Activated CD4-positive, alpha-beta memory T cell treated with anti-CD3 and anti-CD28 coated beads, Interleukin-2, amount 10 ng/mL, durations not matched to agents 7 days and 5 days (primary cell): ENCODE measurements around the gene PPFIBP2. TPM values are rescaled to one million over a fixed set of nuclear protein-coding genes. Genes with fewer than 3 reads are reported as not detected.

ENCODE experiments used
- CTCF ChIA-PET: fragments of 350-600 bp; sonication (Branson Sonifier 250); formaldehyde crosslinking; loops from one replicate; lab custom pipeline; 2021; ENCODE audit warnings: antibody characterized with exemption, inconsistent platforms; lab: Charles Lee
- POLR2A ChIA-PET: fragments of 350-600 bp; sonication (Branson Sonifier 250); formaldehyde crosslinking; loops from one replicate; lab custom pipeline; 2021; ENCODE audit warnings: antibody characterized with exemption; lab: Charles Lee
- DNase-seq: peaks from one replicate; pipeline ENCODE4 v3.0.0-alpha.2; 2020
- H3K27ac Mint-ChIP-seq: one replicate; pipeline ENCODE4 v1.8.0; 2021; ENCODE audit warnings: mild to moderate bottlenecking, mixed read lengths
- H3K27me3 Mint-ChIP-seq: one replicate; pipeline ENCODE4 v1.8.0; 2021; ENCODE audit warnings: mixed read lengths
- H3K36me3 Mint-ChIP-seq: one replicate; pipeline ENCODE4 v1.8.0; 2021; ENCODE audit warnings: low read depth, mixed read lengths
- H3K4me1 Mint-ChIP-seq: one replicate; pipeline ENCODE4 v1.8.0; 2021; ENCODE audit warnings: mixed read lengths
- H3K4me3 Mint-ChIP-seq: one replicate; pipeline ENCODE4 v1.8.0; 2021; ENCODE audit warnings: mild to moderate bottlenecking, mixed read lengths
- H3K9me3 Mint-ChIP-seq: one replicate; pipeline ENCODE4 v1.8.0; 2021; ENCODE audit warnings: mixed read lengths
- total RNA-seq, 2 experiments: library from RNA; stranded (reverse); gene quantifications; one replicate each; pipeline ENCODE4 v1.2.3, GENCODE V29; 2021

The PPFIBP2 gene
- total RNA-seq, 2 experiments from 2014 or later: 21.9 to 24.7 TPM

GRCh38 chr11:7547687-7548086 lies 33.9 kb downstream of the PPFIBP2 start:
- Mint-ChIP-seq H3K27me3 (no peaks in the 10 kb centered on the region), H3K36me3 (peaks cover 3% of the 10 kb centered on the region), H3K4me3 (no peak overlapping the region), H3K27ac (no peak overlapping the region), H3K9me3 (no peaks in the 10 kb centered on the region), H3K4me1 (peaks cover 12% of the 10 kb centered on the region)
- no peak for DNase-seq
- ChIA-PET CTCF (interaction anchor here (1.3 to 3.6 kb wide), 4 partner anchors 8 to 110 kb away, joined by 3 to 27 read pairs (median 10); partner anchors contain the start of gene PPFIBP2), POLR2A (interaction anchor here (0.8 kb wide), 1 partner anchor 9 kb away, joined by 3 read pairs; no protein-coding TSS in a partner anchor)

DNA sequence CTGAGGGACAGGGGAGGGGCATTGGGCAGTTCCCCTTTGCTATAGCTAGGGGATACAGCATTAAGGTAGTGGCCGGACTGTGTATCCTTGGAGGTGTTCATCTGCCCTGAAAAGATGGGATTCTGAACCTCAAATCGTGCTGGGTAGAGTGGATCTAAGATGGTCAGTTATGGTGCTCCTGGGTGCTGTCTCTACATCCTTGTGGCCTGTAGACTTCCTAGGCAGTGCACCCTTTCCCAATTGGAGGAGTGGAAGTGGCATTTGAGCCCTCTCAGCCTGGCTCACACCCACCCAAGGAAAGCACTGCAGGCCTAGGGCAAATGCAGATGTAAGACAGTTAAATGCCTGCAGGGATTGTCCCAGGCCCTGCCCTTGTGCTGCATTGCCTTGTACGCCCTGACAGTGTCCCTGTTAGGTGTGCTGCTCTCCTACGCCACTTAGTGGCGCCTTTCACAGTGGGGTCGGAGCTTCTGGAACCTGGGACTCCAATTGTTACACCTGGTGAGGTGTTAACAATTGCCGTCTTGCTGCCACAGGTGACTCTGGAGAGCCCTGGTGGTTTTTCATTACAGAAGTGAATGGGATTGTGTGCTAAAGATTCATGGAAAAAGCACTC lies 35.0 kb downstream of the PPFIBP2 start:
- Mint-ChIP-seq H3K4me1 (peaks cover 5% of the 10 kb centered on the region), H3K9me3 (no peaks in the 10 kb centered on the region), H3K4me3 (no peak overlapping the region), H3K27me3 (no peaks in the 10 kb centered on the region), H3K27ac (no peak overlapping the region), H3K36me3 (peaks cover 3% of the 10 kb centered on the region)
- peak; percentile 49 for DNase-seq
- ChIA-PET CTCF (interaction anchor here (1.3 to 3.6 kb wide), 5 partner anchors 10 to 109 kb away, joined by 3 to 27 read pairs (median 7); partner anchors contain the start of gene PPFIBP2), POLR2A (interaction anchor here (0.8 kb wide), 1 partner anchor 10 kb away, joined by 3 read pairs; no protein-coding TSS in a partner anchor)

DNA sequence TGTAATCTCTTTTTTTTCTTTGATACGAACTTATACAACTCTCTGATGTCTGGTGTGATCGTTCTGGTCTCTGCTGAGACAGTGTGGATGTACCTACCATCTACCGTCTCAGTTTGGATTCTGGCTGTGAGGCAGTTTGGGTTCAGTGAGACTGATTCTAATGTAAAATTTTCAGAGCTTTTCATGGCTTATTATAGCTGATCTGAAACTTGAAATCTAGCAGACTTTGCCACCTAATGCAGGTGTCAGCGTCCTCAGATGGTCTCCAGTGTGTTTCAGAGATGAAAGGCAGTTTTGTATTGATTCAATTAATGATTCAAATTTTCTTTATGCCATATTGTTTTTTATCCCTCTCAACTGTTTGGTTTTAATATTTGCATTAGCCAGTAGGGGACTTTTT lies 35.9 kb downstream of the PPFIBP2 start:
- H3K27ac Mint-ChIP-seq: no peak overlapping the region
- peaks cover 4% of the 10 kb centered on the region for H3K4me1 Mint-ChIP-seq
- no peaks in the 10 kb centered on the region for H3K27me3 Mint-ChIP-seq
- H3K9me3 Mint-ChIP-seq: no peaks in the 10 kb centered on the region
- no peak for DNase-seq
- ChIA-PET POLR2A (no interaction called here), CTCF (interaction anchor here (1.3 to 3.6 kb wide), 4 partner anchors 21 to 116 kb away, joined by 4 to 27 read pairs (median 9); partner anchors contain the start of gene PPFIBP2)
- H3K4me3 Mint-ChIP-seq: no peak overlapping the region
- peaks cover 3% of the 10 kb centered on the region for H3K36me3 Mint-ChIP-seq

DNA sequence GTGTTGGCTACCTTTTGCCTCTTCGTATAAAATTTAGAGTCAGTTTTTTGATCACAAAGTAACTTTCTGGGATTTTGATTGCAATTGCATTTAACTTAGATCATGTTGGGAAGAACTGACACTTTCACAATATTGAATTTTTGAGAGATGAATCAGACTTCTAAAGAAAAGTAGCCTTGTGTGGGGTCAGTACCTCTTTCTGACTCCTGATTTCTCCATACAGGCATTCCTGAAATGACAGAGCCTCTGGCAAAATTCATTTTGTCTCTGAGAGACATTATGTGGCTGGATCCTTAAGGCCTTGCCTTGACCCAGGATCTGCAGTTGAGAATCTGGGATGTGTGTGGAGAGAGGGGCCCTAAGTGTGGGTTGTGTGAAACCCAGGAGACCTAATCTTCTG lies 37.8 kb downstream of the PPFIBP2 start:
- Mint-ChIP-seq H3K27me3 (no peaks in the 10 kb centered on the region), H3K9me3 (no peaks in the 10 kb centered on the region), H3K36me3 (peaks cover 3% of the 10 kb centered on the region), H3K4me3 (no peak overlapping the region), H3K27ac (no peak overlapping the region), H3K4me1 (peaks cover 3% of the 10 kb centered on the region)
- DNase-seq: no peak
- POLR2A ChIA-PET: no interaction called here
- CTCF ChIA-PET: interaction anchor here (1.1 kb wide), 1 partner anchor 39 kb away, joined by 4 read pairs; no protein-coding TSS in a partner anchor

GRCh38 chr11:7552666-7553065 lies 38.9 kb downstream of the PPFIBP2 start:
- Mint-ChIP-seq H3K36me3 (peaks cover 3% of the 10 kb centered on the region), H3K27me3 (no peaks in the 10 kb centered on the region), H3K9me3 (no peaks in the 10 kb centered on the region), H3K4me1 (peaks cover 3% of the 10 kb centered on the region), H3K4me3 (no peak overlapping the region), H3K27ac (no peak overlapping the region)
- POLR2A ChIA-PET: no interaction called here
- CTCF ChIA-PET: interaction anchor here (1.1 kb wide), 1 partner anchor 40 kb away, joined by 4 read pairs; no protein-coding TSS in a partner anchor
- DNase-seq: no peak

DNA sequence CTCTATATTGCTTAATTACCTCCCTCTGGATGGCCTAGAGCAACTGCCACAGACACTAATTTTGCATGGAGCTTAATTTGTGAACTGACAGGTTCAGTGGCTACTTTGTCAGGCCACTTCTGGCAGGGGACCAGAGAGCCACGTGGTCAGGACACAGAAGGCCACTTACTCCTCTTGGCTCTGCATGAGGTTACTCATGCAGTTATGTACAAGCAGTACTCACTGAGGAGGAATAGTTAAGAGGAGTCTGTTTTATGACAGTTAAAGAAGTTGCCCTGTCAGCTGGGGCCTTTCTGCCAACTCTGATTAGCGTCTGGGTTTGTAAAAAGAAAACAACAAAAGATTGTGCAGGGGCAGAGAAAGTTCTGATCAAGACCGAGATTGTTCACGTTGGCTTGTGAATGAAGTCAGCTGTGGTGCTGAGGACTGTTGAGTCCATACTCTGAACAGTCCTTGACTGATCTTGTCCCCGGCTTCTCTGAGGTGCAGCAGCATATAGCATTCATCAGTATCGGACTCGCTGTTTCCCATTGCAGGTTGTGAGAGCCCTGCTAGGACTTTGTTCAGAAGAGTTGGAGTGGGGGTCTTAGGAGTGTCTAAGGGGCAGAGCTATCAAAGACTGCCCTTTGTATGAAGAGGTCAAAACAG lies 41.4 kb downstream of the PPFIBP2 start:
- Mint-ChIP-seq H3K4me1 (no peaks in the 10 kb centered on the region), H3K4me3 (no peak overlapping the region), H3K27ac (no peak overlapping the region), H3K9me3 (no peaks in the 10 kb centered on the region), H3K27me3 (no peaks in the 10 kb centered on the region), H3K36me3 (no peaks in the 10 kb centered on the region)
- no peak for DNase-seq
- ChIA-PET CTCF (no interaction called here), POLR2A (no interaction called here)

DNA sequence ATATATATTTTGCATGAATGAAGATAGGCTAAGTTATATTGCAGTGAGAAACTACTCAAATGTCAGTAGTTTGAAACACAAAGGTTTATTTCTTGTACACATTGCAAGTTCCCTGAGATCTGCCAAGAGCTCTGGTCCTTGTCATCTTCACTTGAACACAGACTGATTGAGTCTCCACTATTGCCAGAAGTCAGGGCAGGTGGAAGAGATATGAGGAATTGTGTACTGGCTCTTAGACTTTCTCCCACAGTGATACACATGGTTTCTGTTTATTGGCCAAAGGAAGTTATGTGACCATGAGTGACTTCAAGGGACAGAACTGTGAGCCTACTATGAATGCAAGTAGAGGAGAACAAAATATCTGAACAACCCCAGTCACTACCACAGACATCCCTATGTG lies 44.2 kb downstream of the PPFIBP2 start:
- ChIA-PET POLR2A (no interaction called here), CTCF (no interaction called here)
- Mint-ChIP-seq H3K4me1 (no peaks in the 10 kb centered on the region), H3K9me3 (no peaks in the 10 kb centered on the region), H3K4me3 (no peak overlapping the region), H3K36me3 (no peaks in the 10 kb centered on the region), H3K27ac (no peak overlapping the region), H3K27me3 (no peaks in the 10 kb centered on the region)
- DNase-seq: no peak

GRCh38 chr11:7559398-7560283 lies 45.8 kb downstream of the PPFIBP2 start:
- POLR2A ChIA-PET: no interaction called here
- Mint-ChIP-seq H3K4me3 (no peak overlapping the region), H3K27me3 (no peaks in the 10 kb centered on the region), H3K36me3 (no peaks in the 10 kb centered on the region), H3K9me3 (no peaks in the 10 kb centered on the region), H3K4me1 (no peaks in the 10 kb centered on the region), H3K27ac (no peak overlapping the region)
- CTCF ChIA-PET: interaction anchor here (1.1 to 1.3 kb wide), 2 partner anchors 11 to 47 kb away, joined by 3 to 6 read pairs; no protein-coding TSS in a partner anchor
- no peak for DNase-seq

GRCh38 chr11:7561562-7561961 lies 47.8 kb downstream of the PPFIBP2 start:
- H3K36me3 Mint-ChIP-seq: no peaks in the 10 kb centered on the region
- no peak overlapping the region for H3K4me3 Mint-ChIP-seq
- H3K27ac Mint-ChIP-seq: no peak overlapping the region
- no peaks in the 10 kb centered on the region for H3K9me3 Mint-ChIP-seq
- ChIA-PET POLR2A (no interaction called here), CTCF (interaction anchor here (0.6 to 1.0 kb wide), 2 partner anchors 10 to 133 kb away, joined by 3 to 4 read pairs; no protein-coding TSS in a partner anchor)
- no peaks in the 10 kb centered on the region for H3K27me3 Mint-ChIP-seq
- no peak for DNase-seq
- no peaks in the 10 kb centered on the region for H3K4me1 Mint-ChIP-seq

- ChIA-PET POLR2A (no interaction called here), CTCF (no interaction called here)
- Mint-ChIP-seq H3K27me3 (no peaks in the 10 kb centered on the region), H3K9me3 (no peaks in the 10 kb centered on the region), H3K36me3 (peaks cover 10% of the 10 kb centered on the region), H3K27ac (no peak overlapping the region), H3K4me1 (no peaks in the 10 kb centered on the region), H3K4me3 (no peak overlapping the region)
- DNase-seq: no peak
Observed at GRCh38 chr11:7563281-7563680, 49.5 kb downstream of the PPFIBP2 start.

GRCh38 chr11:7564803-7565202 lies 51.0 kb downstream of the PPFIBP2 start:
- Mint-ChIP-seq H3K27me3 (no peaks in the 10 kb centered on the region), H3K27ac (no peak overlapping the region), H3K9me3 (no peaks in the 10 kb centered on the region), H3K4me3 (no peak overlapping the region), H3K4me1 (no peaks in the 10 kb centered on the region), H3K36me3 (peaks cover 10% of the 10 kb centered on the region)
- POLR2A ChIA-PET: no interaction called here
- no peak for DNase-seq
- CTCF ChIA-PET: interaction anchor here (0.6 to 1.4 kb wide), 2 partner anchors 123 to 1064 kb away, joined by 3 read pairs; no protein-coding TSS in a partner anchor

DNA sequence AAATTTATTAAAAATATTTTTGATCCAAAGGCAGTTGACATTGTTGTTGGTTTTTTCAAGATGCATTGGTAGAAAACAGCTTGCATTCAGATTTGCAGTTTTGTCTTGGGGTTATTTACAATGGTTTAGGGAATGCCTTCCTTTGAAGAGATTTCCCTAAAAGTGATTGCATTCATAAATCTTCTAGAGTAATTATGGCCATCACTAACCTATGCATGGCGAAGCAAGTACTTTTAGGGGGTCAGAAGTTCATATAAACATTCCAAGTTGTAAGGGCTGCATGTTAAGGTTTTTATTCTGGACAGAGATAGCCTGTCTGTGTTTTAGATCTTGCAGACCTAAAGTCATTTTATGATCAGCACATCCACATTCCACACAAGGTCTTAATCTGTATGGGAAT lies 53.5 kb downstream of the PPFIBP2 start:
- H3K27ac Mint-ChIP-seq: no peak overlapping the region
- H3K4me1 Mint-ChIP-seq: peaks cover 6% of the 10 kb centered on the region
- no peak for DNase-seq
- POLR2A ChIA-PET: no interaction called here
- no peaks in the 10 kb centered on the region for H3K27me3 Mint-ChIP-seq
- CTCF ChIA-PET: no interaction called here
- H3K4me3 Mint-ChIP-seq: no peak overlapping the region
- H3K36me3 Mint-ChIP-seq: peaks cover 10% of the 10 kb centered on the region
- H3K9me3 Mint-ChIP-seq: no peaks in the 10 kb centered on the region
